Measurements from ENCODE around the gene MCM8. TPM values are rescaled to one million over a fixed set of nuclear protein-coding genes. Genes with fewer than 3 reads are reported as not detected.

Gene MCM8
- polyA plus RNA-seq, 1 donor from 2014 or later, result 5.1 TPM

DNA sequence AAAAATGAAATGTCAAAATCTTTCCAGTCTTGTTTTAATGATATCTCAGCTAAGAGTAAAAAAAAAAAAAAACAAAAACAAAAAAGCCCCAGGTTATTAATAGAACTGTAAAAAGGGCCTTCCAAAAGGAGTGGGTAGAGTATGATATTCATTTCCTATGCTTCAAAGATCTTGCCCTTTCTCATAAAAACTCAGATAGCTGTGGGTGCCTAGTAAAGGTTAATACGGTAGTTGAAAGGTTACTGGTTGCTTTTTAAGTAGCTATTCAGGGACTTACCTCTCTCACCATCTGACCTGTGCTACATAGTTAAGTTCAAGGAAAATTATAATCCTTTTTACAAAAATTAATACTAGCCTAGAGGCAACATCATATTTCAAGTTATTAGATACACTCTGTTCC lies 15.1 kb upstream of the MCM8 start:
- no peak overlapping the region for H3K4me2 ChIP-seq (ENCODE audit: low read length)
- no peaks in the 10 kb centered on the region for H3K36me3 ChIP-seq (ENCODE audit: insufficient read depth, low read length)
- no peak for TF ChIP-seq CTCF (IDR thresholded peaks at IDR 0.05; ENCODE audit: poor library complexity, severe bottlenecking)
- no peak for TF ChIP-seq EP300 (conservative IDR thresholded peaks at IDR 0.05; ENCODE audit: poor library complexity, severe bottlenecking)
- TF ChIP-seq POLR2AphosphoS5 (IDR thresholded peaks at IDR 0.05), result no peak
- H3K79me2 ChIP-seq (replicated peaks; ENCODE audit: insufficient read depth, low read length), result no peaks in the 10 kb centered on the region
- no peak overlapping the region for H3K27ac ChIP-seq (ENCODE audit: low read length)
- no peak overlapping the region for H3K4me3 ChIP-seq (ENCODE audit: low read length)
- no peaks in the 10 kb centered on the region for H3K9me3 ChIP-seq (ENCODE audit: low read length)
- H3K27me3 ChIP-seq (ENCODE audit: insufficient read depth, low read depth, low read length), result no peaks in the 10 kb centered on the region
- no peak overlapping the region for H2AFZ ChIP-seq (ENCODE audit: low read depth, low read length)
- no peaks in the 10 kb centered on the region for H4K20me1 ChIP-seq (ENCODE audit: insufficient read depth)
- no peak overlapping the region for H3K9ac ChIP-seq (ENCODE audit: low read length)
- no peaks in the 10 kb centered on the region for H3F3A ChIP-seq (ENCODE audit: insufficient read depth, low read length, poor library complexity, severe bottlenecking)
- H3K9me2 ChIP-seq (ENCODE audit: insufficient read depth, low read length), result no peaks in the 10 kb centered on the region

- Histone ChIP-seq H3K4me3 (ENCODE audit: low read length) (no peak overlapping the region), H3K27me3 (ENCODE audit: insufficient read depth, low read depth, low read length) (no peaks in the 10 kb centered on the region), H3F3A (ENCODE audit: insufficient read depth, low read length, poor library complexity, severe bottlenecking) (no peaks in the 10 kb centered on the region), H2AFZ (ENCODE audit: low read depth, low read length) (no peak overlapping the region), H3K36me3 (ENCODE audit: insufficient read depth, low read length) (no peaks in the 10 kb centered on the region), H3K79me2 (replicated peaks; ENCODE audit: insufficient read depth, low read length) (no peaks in the 10 kb centered on the region), H3K27ac (ENCODE audit: low read length) (no peak overlapping the region), H3K9me2 (ENCODE audit: insufficient read depth, low read length) (no peaks in the 10 kb centered on the region), H3K4me2 (ENCODE audit: low read length) (no peak overlapping the region), H3K9me3 (ENCODE audit: low read length) (no peaks in the 10 kb centered on the region), H3K9ac (ENCODE audit: low read length) (no peak overlapping the region), H4K20me1 (ENCODE audit: insufficient read depth) (no peaks in the 10 kb centered on the region)
- TF ChIP-seq SMC3 (conservative IDR thresholded peaks at IDR 0.05; ENCODE audit: poor library complexity) (no peak), EP300 (conservative IDR thresholded peaks at IDR 0.05; ENCODE audit: poor library complexity, severe bottlenecking) (no peak), MXI1 (conservative IDR thresholded peaks at IDR 0.05; ENCODE audit: poor library complexity, severe bottlenecking) (no peak), CTCF (IDR thresholded peaks at IDR 0.05; ENCODE audit: poor library complexity, severe bottlenecking) (no peak), POLR2AphosphoS5 (IDR thresholded peaks at IDR 0.05) (no peak), EZH2 (IDR thresholded peaks at IDR 0.05; ENCODE audit: borderline replicate concordance, insufficient read depth, low read length, poor library complexity, severe bottlenecking) (no peak), TAF1 (IDR thresholded peaks at IDR 0.05; ENCODE audit: low read depth) (no peak), RAD21 (conservative IDR thresholded peaks at IDR 0.05) (no peak)
- TF ChIP-seq, protein P1, sequence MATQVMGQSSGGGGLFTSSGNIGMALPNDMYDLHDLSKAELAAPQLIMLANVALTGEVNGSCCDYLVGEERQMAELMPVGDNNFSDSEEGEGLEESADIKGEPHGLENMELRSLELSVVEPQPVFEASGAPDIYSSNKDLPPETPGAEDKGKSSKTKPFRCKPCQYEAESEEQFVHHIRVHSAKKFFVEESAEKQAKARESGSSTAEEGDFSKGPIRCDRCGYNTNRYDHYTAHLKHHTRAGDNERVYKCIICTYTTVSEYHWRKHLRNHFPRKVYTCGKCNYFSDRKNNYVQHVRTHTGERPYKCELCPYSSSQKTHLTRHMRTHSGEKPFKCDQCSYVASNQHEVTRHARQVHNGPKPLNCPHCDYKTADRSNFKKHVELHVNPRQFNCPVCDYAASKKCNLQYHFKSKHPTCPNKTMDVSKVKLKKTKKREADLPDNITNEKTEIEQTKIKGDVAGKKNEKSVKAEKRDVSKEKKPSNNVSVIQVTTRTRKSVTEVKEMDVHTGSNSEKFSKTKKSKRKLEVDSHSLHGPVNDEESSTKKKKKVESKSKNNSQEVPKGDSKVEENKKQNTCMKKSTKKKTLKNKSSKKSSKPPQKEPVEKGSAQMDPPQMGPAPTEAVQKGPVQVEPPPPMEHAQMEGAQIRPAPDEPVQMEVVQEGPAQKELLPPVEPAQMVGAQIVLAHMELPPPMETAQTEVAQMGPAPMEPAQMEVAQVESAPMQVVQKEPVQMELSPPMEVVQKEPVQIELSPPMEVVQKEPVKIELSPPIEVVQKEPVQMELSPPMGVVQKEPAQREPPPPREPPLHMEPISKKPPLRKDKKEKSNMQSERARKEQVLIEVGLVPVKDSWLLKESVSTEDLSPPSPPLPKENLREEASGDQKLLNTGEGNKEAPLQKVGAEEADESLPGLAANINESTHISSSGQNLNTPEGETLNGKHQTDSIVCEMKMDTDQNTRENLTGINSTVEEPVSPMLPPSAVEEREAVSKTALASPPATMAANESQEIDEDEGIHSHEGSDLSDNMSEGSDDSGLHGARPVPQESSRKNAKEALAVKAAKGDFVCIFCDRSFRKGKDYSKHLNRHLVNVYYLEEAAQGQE (IDR thresholded peaks at IDR 0.05; ENCODE audit: borderline replicate concordance), result no peak
These were observed 14.2 kb upstream of the MCM8 start for GRCh38 chr20:5936238-5936637.
